Prostate gland (tissue), 2 donors: ENCODE data around the gene RNF148.

Experiments used
- POLR2A ChIP-seq: fragments of 450-650 bp; IDR thresholded peaks from one replicate; pipeline ENCODE4 v1.6.1; 2016; ENCODE audit warnings: antibody characterized with exemption, mild to moderate bottlenecking
- POLR2AphosphoS5 ChIP-seq: sonication (generic); formaldehyde crosslinking; IDR thresholded peaks from one replicate; pipeline ENCODE4 v1.6.1; 2017; ENCODE audit warnings: antibody characterized with exemption
- TF ChIP-seq, protein P1 (sequence below), 4 experiments: fragments of 200-600 bp in 2 of 4; fragments of 450-650 bp in 2 of 4; sonication (generic) in 2 of 4; IDR thresholded peaks; 1 replicate in 3 of 4; 2 replicates in 1 of 4; pipeline ENCODE4 v1.5.1; 2016 to 2019; ENCODE audit warnings: antibody characterized with exemption in 4 of 4, mild to moderate bottlenecking in 2 of 4, moderate library complexity in 2 of 4

GRCh38 chr7:122658856-122659255 is 43.9 kb downstream of the RNF148 start:
- TF ChIP-seq, protein P1, sequence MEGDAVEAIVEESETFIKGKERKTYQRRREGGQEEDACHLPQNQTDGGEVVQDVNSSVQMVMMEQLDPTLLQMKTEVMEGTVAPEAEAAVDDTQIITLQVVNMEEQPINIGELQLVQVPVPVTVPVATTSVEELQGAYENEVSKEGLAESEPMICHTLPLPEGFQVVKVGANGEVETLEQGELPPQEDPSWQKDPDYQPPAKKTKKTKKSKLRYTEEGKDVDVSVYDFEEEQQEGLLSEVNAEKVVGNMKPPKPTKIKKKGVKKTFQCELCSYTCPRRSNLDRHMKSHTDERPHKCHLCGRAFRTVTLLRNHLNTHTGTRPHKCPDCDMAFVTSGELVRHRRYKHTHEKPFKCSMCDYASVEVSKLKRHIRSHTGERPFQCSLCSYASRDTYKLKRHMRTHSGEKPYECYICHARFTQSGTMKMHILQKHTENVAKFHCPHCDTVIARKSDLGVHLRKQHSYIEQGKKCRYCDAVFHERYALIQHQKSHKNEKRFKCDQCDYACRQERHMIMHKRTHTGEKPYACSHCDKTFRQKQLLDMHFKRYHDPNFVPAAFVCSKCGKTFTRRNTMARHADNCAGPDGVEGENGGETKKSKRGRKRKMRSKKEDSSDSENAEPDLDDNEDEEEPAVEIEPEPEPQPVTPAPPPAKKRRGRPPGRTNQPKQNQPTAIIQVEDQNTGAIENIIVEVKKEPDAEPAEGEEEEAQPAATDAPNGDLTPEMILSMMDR (IDR thresholded peaks at IDR 0.05) = no peak
- TF ChIP-seq POLR2A (no peak), POLR2AphosphoS5 (no peak)
